CD14-positive monocyte (primary cell): ENCODE data around the gene RIOK3. TPM values are rescaled to one million over a fixed set of nuclear protein-coding genes. Genes with fewer than 3 reads are reported as not detected.
A peak's percentile ranks its signal among the peaks of the same experiment; 100 is the strongest.
"Not testable (repeated sequence)": the region's sequence is repeated elsewhere in the genome, so short reads cannot be mapped to it uniquely, and the experiment has no call there.

Source experiments
- DNase-seq, 3 donors: peaks; one replicate each; pipeline ENCODE4 v3.0.0-alpha.2; 2011 to 2022
- H2AFZ ChIP-seq: 2 replicates; pipeline ENCODE4 v1.6.0; 2012; ENCODE audit warnings: mild to moderate bottlenecking, low read depth, low read length, inconsistent platforms; ENCODE audit not compliant: insufficient read depth, poor library complexity, severe bottlenecking
- H3K27ac ChIP-seq, 2 donors: 1 replicate in 1 of 2; 2 replicates in 1 of 2; pipeline ENCODE4 v1.5.1; 2012 to 2013; ENCODE audit warnings: low read length in 2 of 2, control low read depth in 1 of 2, inconsistent platforms in 1 of 2, low read depth in 1 of 2, mild to moderate bottlenecking in 1 of 2
- H3K27me3 ChIP-seq, 2 donors: one replicate each; pipeline versions ENCODE4 v1.6.0 to v1.6.1; 2011 to 2013; ENCODE audit warnings: low read length in 2 of 2; ENCODE audit not compliant: control insufficient read depth in 2 of 2, insufficient read depth in 2 of 2
- H3K36me3 ChIP-seq, 2 donors: replicated peaks in 1 of 2; 1 replicate in 1 of 2; 2 replicates in 1 of 2; pipeline versions ENCODE4 v1.5.1 to v1.6.1; 2012 to 2013; ENCODE audit warnings: low read length in 2 of 2, control low read depth in 1 of 2, inconsistent platforms in 1 of 2, mild to moderate bottlenecking in 1 of 2; ENCODE audit not compliant: insufficient read depth in 2 of 2, control insufficient read depth in 1 of 2
- H3K4me1 ChIP-seq, 2 donors: 1 replicate in 1 of 2; 2 replicates in 1 of 2; pipeline versions ENCODE4 v1.5.1 to v1.6.1; 2012 to 2013; ENCODE audit warnings: low read length in 2 of 2, control low read depth in 1 of 2, inconsistent platforms in 1 of 2, mild to moderate bottlenecking in 1 of 2, moderate library complexity in 1 of 2; ENCODE audit not compliant: insufficient read depth in 2 of 2, control insufficient read depth in 1 of 2
- H3K4me2 ChIP-seq: replicated peaks from 2 replicates; pipeline ENCODE3; 2012; ENCODE audit warnings: low read length, moderate library complexity, mild to moderate bottlenecking; ENCODE audit not compliant: poor library complexity, severe bottlenecking; ENCODE audit errors: extremely low read depth
- H3K4me3 ChIP-seq, 3 experiments: fragments of 200-600 bp in 1 of 3; sonication (generic) in 1 of 3; replicated peaks in 1 of 3; 1 replicate in 2 of 3; 2 replicates in 1 of 3; pipeline ENCODE4 v1.5.1; 2011 to 2013; ENCODE audit warnings: low read length in 3 of 3, mild to moderate bottlenecking in 3 of 3, control low read depth in 2 of 3, low read depth in 2 of 3, inconsistent platforms in 1 of 3, moderate library complexity in 1 of 3
- H3K79me2 ChIP-seq: 2 replicates; pipeline ENCODE4 v1.6.0; 2012; ENCODE audit warnings: mild to moderate bottlenecking, control low read depth, inconsistent platforms, low read length, moderate library complexity; ENCODE audit not compliant: insufficient read depth
- H3K9ac ChIP-seq: 2 replicates; pipeline ENCODE4 v1.6.0; 2017; ENCODE audit warnings: low read length, mild to moderate bottlenecking; ENCODE audit not compliant: insufficient read depth, poor library complexity, severe bottlenecking
- H3K9me3 ChIP-seq, 2 donors: replicated peaks in 1 of 2; 1 replicate in 1 of 2; 2 replicates in 1 of 2; pipeline versions ENCODE4 v1.5.1 to v1.6.1; 2012 to 2013; ENCODE audit warnings: low read length in 2 of 2, control low read depth in 1 of 2; ENCODE audit not compliant: control insufficient read depth in 1 of 2, insufficient read depth in 1 of 2
- H4K20me1 ChIP-seq: 2 replicates; pipeline ENCODE4 v1.6.0; 2012; ENCODE audit warnings: mild to moderate bottlenecking, low read length, control low read depth, moderate library complexity; ENCODE audit not compliant: insufficient read depth
- H3K27ac Mint-ChIP-seq, 7 donors: one replicate each; pipeline ENCODE4 v1.8.0; 2020; ENCODE audit warnings: mild to moderate bottlenecking in 7 of 7, mixed read lengths in 7 of 7, moderate library complexity in 6 of 7, inconsistent platforms in 2 of 7
- H3K27me3 Mint-ChIP-seq, 3 donors: one replicate each; pipeline ENCODE4 v1.8.0; 2021 to 2022; ENCODE audit warnings: low read depth in 3 of 3, mild to moderate bottlenecking in 3 of 3, mixed read lengths in 3 of 3, moderate library complexity in 3 of 3, inconsistent platforms in 1 of 3
- H3K36me3 Mint-ChIP-seq, 2 donors: one replicate each; pipeline ENCODE4 v1.8.0; 2020; ENCODE audit warnings: mixed read lengths in 2 of 2, inconsistent platforms in 1 of 2, mild to moderate bottlenecking in 1 of 2
- H3K4me1 Mint-ChIP-seq: one replicate; pipeline ENCODE4 v1.8.0; 2020; ENCODE audit warnings: mild to moderate bottlenecking, mixed read lengths
- H3K4me3 Mint-ChIP-seq, 2 donors: one replicate each; pipeline ENCODE4 v1.8.0; 2020; ENCODE audit warnings: mild to moderate bottlenecking in 2 of 2, mixed read lengths in 2 of 2, moderate library complexity in 1 of 2
- H3K9me3 Mint-ChIP-seq, 7 donors: one replicate each; pipeline ENCODE4 v1.8.0; 2020 to 2022; ENCODE audit warnings: mixed read lengths in 7 of 7, mild to moderate bottlenecking in 6 of 7, moderate library complexity in 6 of 7, inconsistent platforms in 2 of 7
- CTCF ChIP-seq: fragments of 200-600 bp; IDR thresholded peaks from one replicate; pipeline ENCODE4 v1.8.0; 2022; ENCODE audit warnings: antibody characterized with exemption, mild to moderate bottlenecking
- WGBS: methylation state at CpG from one replicate; pipeline ENCODE4 v1.1.5; 2013; ENCODE audit warnings: missing lambda C conversion rate; ENCODE audit not compliant: insufficient coverage; 5-methylcytosine and 5-hydroxymethylcytosine counted together
- intact Hi-C, 2 donors: fragments of 100-400 bp; cut with micrococcal nuclease; formaldehyde crosslinking; loops; one replicate each; pipeline versions ENCODE4 v1.15.0 to v1.15.1; 2023
- polyA plus RNA-seq, 3 donors: library from polyadenylated mRNA; depleted of rRNA in 1 of 3; unstranded in 2 of 3; stranded (reverse) in 1 of 3; fragments of 300-500 nt in 2 of 3; fragments of >200 nt in 1 of 3; fragmentation: Illumina TruSeq in 2 of 3; gene quantifications; 1 replicate in 2 of 3; 2 replicates in 1 of 3; pipeline ENCODE4 v1.2.3, GENCODE V29; 2012 to 2021

The RIOK3 gene
- polyA plus RNA-seq, 3 donors, result 50.9 to 79.7 (median 62.2) TPM

GRCh38 chr18:23424616-23425015 is 28.5 kb upstream of the RIOK3 start:
- DNase-seq, result no peak
- Mint-ChIP-seq H3K9me3 (peaks cover 0 to 6% (median 0%) of the 10 kb centered on the region in 7 donors), H3K4me3 (no peak overlapping the region), H3K4me1 (peaks cover 28% of the 10 kb centered on the region), H3K36me3 (peaks cover 3 to 7% of the 10 kb centered on the region in 2 donors), H3K27ac (peak overlapping the region in 2 of 7 donors; percentile 35 to 94), H3K27me3 (no peaks in the 10 kb centered on the region)
- no peak for TF ChIP-seq CTCF
- WGBS, result no CpG with 5 or more reads among the region's 4 CpGs
- Histone ChIP-seq H3K9me3 (no peaks in the 10 kb centered on the region), H2AFZ (no peak overlapping the region), H3K36me3 (no peaks in the 10 kb centered on the region), H3K4me2 (no peak overlapping the region), H3K27me3 (no peaks in the 10 kb centered on the region), H4K20me1 (no peaks in the 10 kb centered on the region), H3K79me2 (no peaks in the 10 kb centered on the region), H3K9ac (no peak overlapping the region), H3K4me3 (no peak overlapping the region), H3K27ac (no peak overlapping the region), H3K4me1 (peaks cover 23 to 24% of the 10 kb centered on the region in 2 donors)
- intact Hi-C loops, result loop anchor here (10.0 kb wide), 2 partner anchors 170 to 190 kb away; no protein-coding TSS in a partner anchor

- WGBS, result no CpG with 5 or more reads among the region's 3 CpGs
- H3K27ac Mint-ChIP-seq, result no peak overlapping the region
- H3K4me1 ChIP-seq, result peaks cover 1 to 4% of the 10 kb centered on the region in 2 donors
- H3K27ac ChIP-seq, result no peak overlapping the region
- H3K27me3 ChIP-seq, result no peaks in the 10 kb centered on the region
- no peaks in the 10 kb centered on the region for H3K79me2 ChIP-seq
- no peak overlapping the region for H3K9ac ChIP-seq
- H3K9me3 ChIP-seq, result no peaks in the 10 kb centered on the region
- no peaks in the 10 kb centered on the region for H3K36me3 ChIP-seq
- peaks cover 0 to 6% (median 0%) of the 10 kb centered on the region in 7 donors for H3K9me3 Mint-ChIP-seq
- peaks cover 3% of the 10 kb centered on the region for H3K4me1 Mint-ChIP-seq
- no peak for TF ChIP-seq CTCF
- no peak overlapping the region for H3K4me3 ChIP-seq
- peaks cover 6% of the 10 kb centered on the region in 2 donors for H3K36me3 Mint-ChIP-seq
- no peak overlapping the region for H3K4me2 ChIP-seq
- no peak for DNase-seq
- H2AFZ ChIP-seq, result no peak overlapping the region
- H3K27me3 Mint-ChIP-seq, result no peaks in the 10 kb centered on the region
- no peaks in the 10 kb centered on the region for H4K20me1 ChIP-seq
- intact Hi-C loops, result loop anchor here (10.0 kb wide), 2 partner anchors 174 to 194 kb away; no protein-coding TSS in a partner anchor
- no peak overlapping the region for H3K4me3 Mint-ChIP-seq
Measured at GRCh38 chr18:23428821-23429220, 24.3 kb upstream of the RIOK3 start.

- not testable (repeated sequence) for DNase-seq, H3K27ac ChIP-seq, H3K4me2 ChIP-seq, H3K27me3 ChIP-seq, H2AFZ ChIP-seq, H3K4me1 Mint-ChIP-seq, H3K4me3 Mint-ChIP-seq, H3K9me3 Mint-ChIP-seq, H3K27ac Mint-ChIP-seq, H3K4me3 ChIP-seq, H3K36me3 ChIP-seq, H3K27me3 Mint-ChIP-seq, H4K20me1 ChIP-seq, H3K4me1 ChIP-seq, H3K36me3 Mint-ChIP-seq, H3K9ac ChIP-seq, H3K79me2 ChIP-seq, H3K9me3 ChIP-seq
- intact Hi-C loops, result loop anchor here (10.0 kb wide), 2 partner anchors 175 to 195 kb away; no protein-coding TSS in a partner anchor
- WGBS, result no CpG with 5 or more reads among the region's 3 CpGs
Measured at GRCh38 chr18:23429538-23429937, 23.5 kb upstream of the RIOK3 start.
